HUES6 (cell line): ENCODE measurements around the gene EXD1.

ENCODE experiments used
- H3K27ac ChIP-seq: 2 replicates; pipeline ENCODE4 v1.7.0; 2013; ENCODE audit warnings: low read depth, mild to moderate bottlenecking, low read length, inconsistent platforms
- H3K27me3 ChIP-seq: 2 replicates; pipeline ENCODE4 v1.6.1; 2013; ENCODE audit warnings: low read length; ENCODE audit not compliant: control insufficient read depth, insufficient read depth
- H3K36me3 ChIP-seq: 2 replicates; pipeline ENCODE4 v1.6.1; 2013; ENCODE audit warnings: low read length; ENCODE audit not compliant: control insufficient read depth, insufficient read depth
- H3K4me1 ChIP-seq: 2 replicates; pipeline ENCODE4 v1.6.1; 2013; ENCODE audit warnings: low read length; ENCODE audit not compliant: control insufficient read depth, insufficient read depth
- H3K4me3 ChIP-seq: 2 replicates; pipeline ENCODE4 v1.5.1; 2013; ENCODE audit warnings: low read depth, low read length
- H3K9ac ChIP-seq: one replicate; pipeline ENCODE4 v1.6.1; 2013; ENCODE audit warnings: mild to moderate bottlenecking, low read length
- H3K9me3 ChIP-seq: 2 replicates; pipeline ENCODE4 v1.6.1; 2013; ENCODE audit warnings: low read depth, low read length; ENCODE audit not compliant: control insufficient read depth, insufficient read depth

EXD1 gene

GRCh38 chr15:41180206-41180789, 50.3 kb downstream of the EXD1 start:
- Histone ChIP-seq H3K27ac (no peak overlapping the region), H3K9me3 (no peaks in the 10 kb centered on the region), H3K36me3 (no peaks in the 10 kb centered on the region), H3K4me1 (peaks cover 7% of the 10 kb centered on the region; the same call in 1 of the 2 replicates), H3K9ac (no peak overlapping the region), H3K27me3 (no peaks in the 10 kb centered on the region), H3K4me3 (no peak overlapping the region)

GRCh38 chr15:41169781-41170180, 60.8 kb downstream of the EXD1 start:
- H3K4me1 ChIP-seq: no peaks in the 10 kb centered on the region
- H3K36me3 ChIP-seq: no peaks in the 10 kb centered on the region
- no peaks in the 10 kb centered on the region for H3K27me3 ChIP-seq
- H3K9ac ChIP-seq: no peak overlapping the region
- H3K4me3 ChIP-seq: no peak overlapping the region
- no peaks in the 10 kb centered on the region for H3K9me3 ChIP-seq
- H3K27ac ChIP-seq: no peak overlapping the region

GRCh38 chr15:41169086-41169485, 61.5 kb downstream of the EXD1 start:
- no peaks in the 10 kb centered on the region for H3K4me1 ChIP-seq
- no peak overlapping the region for H3K27ac ChIP-seq
- H3K9ac ChIP-seq: no peak overlapping the region
- H3K27me3 ChIP-seq: no peaks in the 10 kb centered on the region
- no peaks in the 10 kb centered on the region for H3K9me3 ChIP-seq
- no peaks in the 10 kb centered on the region for H3K36me3 ChIP-seq
- H3K4me3 ChIP-seq: no peak overlapping the region

- H3K36me3 ChIP-seq: no peaks in the 10 kb centered on the region
- no peak overlapping the region for H3K4me3 ChIP-seq
- H3K4me1 ChIP-seq: no peaks in the 10 kb centered on the region
- H3K27ac ChIP-seq: no peak overlapping the region
- no peak overlapping the region for H3K9ac ChIP-seq
- no peaks in the 10 kb centered on the region for H3K9me3 ChIP-seq
- H3K27me3 ChIP-seq: no peaks in the 10 kb centered on the region
Observed at GRCh38 chr15:41161736-41162135, 68.8 kb downstream of the EXD1 start.

- H3K4me1 ChIP-seq: no peaks in the 10 kb centered on the region
- no peaks in the 10 kb centered on the region for H3K36me3 ChIP-seq
- no peak overlapping the region for H3K4me3 ChIP-seq
- no peaks in the 10 kb centered on the region for H3K27me3 ChIP-seq
- H3K27ac ChIP-seq: no peak overlapping the region
- H3K9me3 ChIP-seq: no peaks in the 10 kb centered on the region
- no peak overlapping the region for H3K9ac ChIP-seq
Observed at GRCh38 chr15:41161336-41161735, 69.2 kb downstream of the EXD1 start.

- Histone ChIP-seq H3K4me1 (no peaks in the 10 kb centered on the region), H3K27ac (no peak overlapping the region), H3K27me3 (no peaks in the 10 kb centered on the region), H3K36me3 (no peaks in the 10 kb centered on the region), H3K9ac (no peak overlapping the region), H3K4me3 (no peak overlapping the region), H3K9me3 (no peaks in the 10 kb centered on the region)
Observed at GRCh38 chr15:41160639-41161315, 69.8 kb downstream of the EXD1 start.

- no peaks in the 10 kb centered on the region for H3K4me1 ChIP-seq
- no peak overlapping the region for H3K9ac ChIP-seq
- H3K4me3 ChIP-seq: no peak overlapping the region
- no peaks in the 10 kb centered on the region for H3K36me3 ChIP-seq
- H3K27me3 ChIP-seq: no peaks in the 10 kb centered on the region
- H3K27ac ChIP-seq: no peak overlapping the region
- H3K9me3 ChIP-seq: no peaks in the 10 kb centered on the region
Observed at GRCh38 chr15:41154412-41154811, 76.1 kb downstream of the EXD1 start.

GRCh38 chr15:41153733-41154132, 76.8 kb downstream of the EXD1 start:
- H3K9me3 ChIP-seq: no peaks in the 10 kb centered on the region
- no peaks in the 10 kb centered on the region for H3K4me1 ChIP-seq
- no peaks in the 10 kb centered on the region for H3K27me3 ChIP-seq
- no peak overlapping the region for H3K9ac ChIP-seq
- H3K36me3 ChIP-seq: no peaks in the 10 kb centered on the region
- H3K4me3 ChIP-seq: no peak overlapping the region
- H3K27ac ChIP-seq: no peak overlapping the region

GRCh38 chr15:41151451-41152005, 79.0 kb downstream of the EXD1 start:
- H3K9ac ChIP-seq: no peak overlapping the region
- H3K27ac ChIP-seq: no peak overlapping the region
- H3K27me3 ChIP-seq: no peaks in the 10 kb centered on the region
- H3K4me3 ChIP-seq: no peak overlapping the region
- no peaks in the 10 kb centered on the region for H3K4me1 ChIP-seq
- no peaks in the 10 kb centered on the region for H3K36me3 ChIP-seq
- no peaks in the 10 kb centered on the region for H3K9me3 ChIP-seq

- no peak overlapping the region for H3K9ac ChIP-seq
Observed at GRCh38 chr15:41150279-41150678, 80.3 kb downstream of the EXD1 start.

GRCh38 chr15:41148065-41148464, 82.5 kb downstream of the EXD1 start:
- Histone ChIP-seq H3K9ac (no peak overlapping the region), H3K27me3 (no peaks in the 10 kb centered on the region), H3K9me3 (no peaks in the 10 kb centered on the region), H3K36me3 (no peaks in the 10 kb centered on the region), H3K4me3 (no peak overlapping the region), H3K27ac (no peak overlapping the region), H3K4me1 (no peaks in the 10 kb centered on the region)

More at GRCh38 chr15:41150279-41150678, 80.3 kb downstream of the EXD1 start:
- no peaks in the 10 kb centered on the region for H3K36me3 ChIP-seq
- no peaks in the 10 kb centered on the region for H3K9me3 ChIP-seq
- no peak overlapping the region for H3K27ac ChIP-seq
- H3K4me1 ChIP-seq: no peaks in the 10 kb centered on the region
- H3K27me3 ChIP-seq: no peaks in the 10 kb centered on the region
- H3K4me3 ChIP-seq: no peak overlapping the region
